Activated naive CD4-positive, alpha-beta T cell treated with anti-CD3 and anti-CD28 coated beads, Interleukin-2, amount 50 U/mL, for 16 hours (primary cell): ENCODE data around the gene RSPH1.

Experiments
- DNase-seq: peaks from one replicate; pipeline ENCODE4 v3.0.0-alpha.2; 2020

RSPH1 gene

DNA sequence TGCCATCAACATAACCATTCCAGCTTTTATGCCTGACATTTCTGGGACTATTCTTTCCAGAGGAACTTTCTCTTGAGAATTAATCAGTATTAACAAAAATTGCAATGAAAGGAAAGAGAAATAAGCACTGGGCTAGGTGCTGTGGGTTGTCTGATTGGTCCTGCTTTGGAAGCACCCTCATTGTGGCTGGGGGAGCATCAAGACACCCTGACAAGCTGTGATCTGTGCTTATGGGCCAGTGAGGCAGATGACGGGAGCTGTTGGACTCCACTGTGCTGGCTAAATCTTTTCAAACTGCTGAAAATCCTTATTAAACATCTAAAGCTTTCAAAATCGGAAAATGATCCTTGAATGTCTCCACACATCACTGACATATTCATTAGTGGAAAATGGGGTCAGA lies 72.3 kb downstream of the RSPH1 start:
- DNase-seq, result no peak

DNA sequence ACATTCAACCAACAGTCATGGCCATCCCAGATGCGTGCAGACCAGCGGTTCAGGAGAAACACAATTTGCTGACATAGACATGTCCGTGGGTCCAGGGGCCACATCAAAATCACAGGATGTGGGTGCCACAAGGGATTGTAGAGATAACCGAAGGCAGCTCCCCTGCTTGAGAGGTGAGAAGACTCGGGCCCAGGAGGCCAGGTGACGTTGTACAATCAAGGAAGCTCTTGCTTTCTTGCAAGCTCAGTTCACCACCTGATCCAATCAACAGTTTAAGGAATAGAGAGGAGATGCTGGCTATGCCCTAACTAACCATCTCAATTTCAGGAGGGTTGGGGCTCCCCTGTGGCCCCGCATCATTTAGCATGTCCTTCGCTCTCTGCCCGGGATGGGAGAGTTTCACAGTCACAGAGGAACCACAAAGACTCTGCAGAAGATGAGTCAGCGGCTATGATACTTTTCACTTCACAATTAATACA lies 72.8 kb downstream of the RSPH1 start:
- DNase-seq, result peak; percentile 46
